ENCODE measurements around the gene DSCAM. TPM values are rescaled to one million over a fixed set of nuclear protein-coding genes. Genes with fewer than 3 reads are reported as not detected.

Gene DSCAM
- total RNA-seq, 1 experiment from 2014 or later: not detected

- BruUV-seq (replicated peaks): no TSS peak
- POLR2A ChIA-PET: no interaction called here
- Histone ChIP-seq H3K4me3 (replicated peaks in 1 of 2; ENCODE audit: low read depth in 1 of 2, low read length in 2 of 2) (no peak overlapping the region), H3K4me2 (ENCODE audit: low read length) (no peak overlapping the region), H3K4me1 (ENCODE audit: control insufficient read depth in 1 of 2, insufficient read depth in 2 of 2, low read length in 2 of 2) (no peaks in the 10 kb centered on the region), H3K36me3 (ENCODE audit: control insufficient read depth in 1 of 2, insufficient read depth in 2 of 2, low read length in 2 of 2) (no peaks in the 10 kb centered on the region), H2AFZ (ENCODE audit: low read depth, low read length, poor library complexity, severe bottlenecking) (no peak overlapping the region), H3K9me2 (ENCODE audit: insufficient read depth) (no peaks in the 10 kb centered on the region), H3K9ac (ENCODE audit: low read length) (no peak overlapping the region), H3K27ac (ENCODE audit: low read depth, low read length) (no peak overlapping the region), H3K27me3 (ENCODE audit: insufficient read depth, low read length) (no peaks in the 10 kb centered on the region), H3K79me2 (ENCODE audit: insufficient read depth, low read length) (no peaks in the 10 kb centered on the region), H3K9me3 (ENCODE audit: control insufficient read depth in 1 of 2, insufficient read depth in 1 of 2, low read depth in 1 of 2, low read length in 2 of 2) (peaks cover 18 to 33% of the 10 kb centered on the region in 2 experiments; a peak in 2 of 4 replicates), H4K20me1 (ENCODE audit: insufficient read depth) (no peaks in the 10 kb centered on the region)
- ATAC-seq (no peak), DNase-seq (ENCODE audit: low read depth, low spot score) (no peak)
- RAD21 ChIA-PET (ENCODE audit: low non-redundant PET in 1 of 2, low total read pairs in 2 of 2, uncharacterized antibody in 2 of 2, unreplicated experiment in 2 of 2): no interaction called here
- intact Hi-C loops (cut with micrococcal nuclease): no loop called here
- CTCF ChIA-PET: no interaction called here
- TF ChIP-seq FOSL1 (IDR thresholded peaks at IDR 0.05; ENCODE audit: low read depth): no peak
- TF ChIP-seq, protein P1, sequence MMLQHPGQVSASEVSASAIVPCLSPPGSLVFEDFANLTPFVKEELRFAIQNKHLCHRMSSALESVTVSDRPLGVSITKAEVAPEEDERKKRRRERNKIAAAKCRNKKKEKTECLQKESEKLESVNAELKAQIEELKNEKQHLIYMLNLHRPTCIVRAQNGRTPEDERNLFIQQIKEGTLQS (IDR thresholded peaks at IDR 0.05): no peak
- no peak for TF ChIP-seq TCF7L2 (IDR thresholded peaks at IDR 0.05; ENCODE audit: borderline replicate concordance, extremely low read depth, insufficient read depth, insufficient read length)
- TF ChIP-seq, protein P2, sequence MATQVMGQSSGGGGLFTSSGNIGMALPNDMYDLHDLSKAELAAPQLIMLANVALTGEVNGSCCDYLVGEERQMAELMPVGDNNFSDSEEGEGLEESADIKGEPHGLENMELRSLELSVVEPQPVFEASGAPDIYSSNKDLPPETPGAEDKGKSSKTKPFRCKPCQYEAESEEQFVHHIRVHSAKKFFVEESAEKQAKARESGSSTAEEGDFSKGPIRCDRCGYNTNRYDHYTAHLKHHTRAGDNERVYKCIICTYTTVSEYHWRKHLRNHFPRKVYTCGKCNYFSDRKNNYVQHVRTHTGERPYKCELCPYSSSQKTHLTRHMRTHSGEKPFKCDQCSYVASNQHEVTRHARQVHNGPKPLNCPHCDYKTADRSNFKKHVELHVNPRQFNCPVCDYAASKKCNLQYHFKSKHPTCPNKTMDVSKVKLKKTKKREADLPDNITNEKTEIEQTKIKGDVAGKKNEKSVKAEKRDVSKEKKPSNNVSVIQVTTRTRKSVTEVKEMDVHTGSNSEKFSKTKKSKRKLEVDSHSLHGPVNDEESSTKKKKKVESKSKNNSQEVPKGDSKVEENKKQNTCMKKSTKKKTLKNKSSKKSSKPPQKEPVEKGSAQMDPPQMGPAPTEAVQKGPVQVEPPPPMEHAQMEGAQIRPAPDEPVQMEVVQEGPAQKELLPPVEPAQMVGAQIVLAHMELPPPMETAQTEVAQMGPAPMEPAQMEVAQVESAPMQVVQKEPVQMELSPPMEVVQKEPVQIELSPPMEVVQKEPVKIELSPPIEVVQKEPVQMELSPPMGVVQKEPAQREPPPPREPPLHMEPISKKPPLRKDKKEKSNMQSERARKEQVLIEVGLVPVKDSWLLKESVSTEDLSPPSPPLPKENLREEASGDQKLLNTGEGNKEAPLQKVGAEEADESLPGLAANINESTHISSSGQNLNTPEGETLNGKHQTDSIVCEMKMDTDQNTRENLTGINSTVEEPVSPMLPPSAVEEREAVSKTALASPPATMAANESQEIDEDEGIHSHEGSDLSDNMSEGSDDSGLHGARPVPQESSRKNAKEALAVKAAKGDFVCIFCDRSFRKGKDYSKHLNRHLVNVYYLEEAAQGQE (IDR thresholded peaks at IDR 0.05; ENCODE audit: low read depth): no peak
- no peak for TF ChIP-seq SRF (IDR thresholded peaks at IDR 0.05; ENCODE audit: low read depth)
- no peak for TF ChIP-seq ELF1 (IDR thresholded peaks at IDR 0.05; ENCODE audit: borderline replicate concordance, low read depth)
- no peak for TF ChIP-seq POLR2A (IDR thresholded peaks at IDR 0.05; ENCODE audit: borderline replicate concordance, extremely low read depth, insufficient read depth, insufficient read length)
- no peak for TF ChIP-seq ZNF274 (IDR thresholded peaks at IDR 0.05; ENCODE audit: low read depth, low read length)
- TF ChIP-seq, protein P3, sequence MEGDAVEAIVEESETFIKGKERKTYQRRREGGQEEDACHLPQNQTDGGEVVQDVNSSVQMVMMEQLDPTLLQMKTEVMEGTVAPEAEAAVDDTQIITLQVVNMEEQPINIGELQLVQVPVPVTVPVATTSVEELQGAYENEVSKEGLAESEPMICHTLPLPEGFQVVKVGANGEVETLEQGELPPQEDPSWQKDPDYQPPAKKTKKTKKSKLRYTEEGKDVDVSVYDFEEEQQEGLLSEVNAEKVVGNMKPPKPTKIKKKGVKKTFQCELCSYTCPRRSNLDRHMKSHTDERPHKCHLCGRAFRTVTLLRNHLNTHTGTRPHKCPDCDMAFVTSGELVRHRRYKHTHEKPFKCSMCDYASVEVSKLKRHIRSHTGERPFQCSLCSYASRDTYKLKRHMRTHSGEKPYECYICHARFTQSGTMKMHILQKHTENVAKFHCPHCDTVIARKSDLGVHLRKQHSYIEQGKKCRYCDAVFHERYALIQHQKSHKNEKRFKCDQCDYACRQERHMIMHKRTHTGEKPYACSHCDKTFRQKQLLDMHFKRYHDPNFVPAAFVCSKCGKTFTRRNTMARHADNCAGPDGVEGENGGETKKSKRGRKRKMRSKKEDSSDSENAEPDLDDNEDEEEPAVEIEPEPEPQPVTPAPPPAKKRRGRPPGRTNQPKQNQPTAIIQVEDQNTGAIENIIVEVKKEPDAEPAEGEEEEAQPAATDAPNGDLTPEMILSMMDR (IDR thresholded peaks at IDR 0.05 in 2 of 3, conservative IDR thresholded peaks at IDR 0.05 in 1 of 3; ENCODE audit: borderline replicate concordance in 1 of 3, insufficient read depth in 1 of 3, low read depth in 2 of 3, low read length in 2 of 3): no peak
- no peak for TF ChIP-seq CBX3 (IDR thresholded peaks at IDR 0.05; ENCODE audit: low read depth)
- no peak for TF ChIP-seq YY1 (IDR thresholded peaks at IDR 0.05; ENCODE audit: extremely low read depth, insufficient replicate concordance, low read depth, low read length)
Measured at GRCh38 chr21:40620386-40621145, 226.4 kb downstream of the DSCAM start.

Data from HCT116 (cell line).